Suprapubic skin (tissue), 4 donors: ENCODE data around the gene MAPKAPK2. TPM values are rescaled to one million over a fixed set of nuclear protein-coding genes. Genes with fewer than 3 reads are reported as not detected.

Experiments used
- DNase-seq, 2 donors: peaks; one replicate each; pipeline ENCODE4 v3.0.0-alpha.2; 2019; ENCODE audit warnings: low spot score in 2 of 2
- H3K27ac ChIP-seq: fragments of 200-600 bp; sonication (generic); one replicate; pipeline ENCODE4 v1.5.1; 2019
- H3K27me3 ChIP-seq: fragments of 200-600 bp; sonication (generic); one replicate; pipeline ENCODE4 v1.5.1; 2019
- H3K36me3 ChIP-seq: fragments of 200-600 bp; sonication (generic); one replicate; pipeline ENCODE4 v1.5.1; 2019
- H3K4me1 ChIP-seq: fragments of 200-600 bp; sonication (generic); one replicate; pipeline ENCODE4 v1.5.1; 2019
- H3K4me3 ChIP-seq: fragments of 200-600 bp; sonication (generic); one replicate; pipeline ENCODE4 v1.5.1; 2019; ENCODE audit warnings: mild to moderate bottlenecking
- H3K9me3 ChIP-seq: fragments of 200-600 bp; sonication (generic); one replicate; pipeline ENCODE4 v1.5.1; 2019
- CTCF ChIP-seq, 2 donors: fragments of 200-600 bp in 1 of 2; fragments of 450-650 bp in 1 of 2; sonication (generic) in 1 of 2; IDR thresholded peaks; one replicate each; pipeline ENCODE4 v1.5.1; 2016 to 2019; ENCODE audit warnings: antibody characterized with exemption in 2 of 2, mild to moderate bottlenecking in 1 of 2, moderate library complexity in 1 of 2
- EP300 ChIP-seq: sonication (generic); formaldehyde crosslinking; IDR thresholded peaks from one replicate; pipeline ENCODE4 v1.6.1; 2017; ENCODE audit warnings: antibody characterized with exemption
- POLR2A ChIP-seq, 2 donors: fragments of 450-650 bp; IDR thresholded peaks; one replicate each; pipeline ENCODE4 v1.6.1; 2017; ENCODE audit warnings: antibody characterized with exemption in 2 of 2, mild to moderate bottlenecking in 2 of 2, moderate library complexity in 2 of 2
- POLR2AphosphoS5 ChIP-seq, 3 donors: sonication (generic); formaldehyde crosslinking; IDR thresholded peaks; one replicate each; pipeline ENCODE4 v1.6.1; 2017; ENCODE audit warnings: antibody characterized with exemption in 3 of 3
- whole genome bisulfite sequencing: methylation state at CpG from one replicate; pipeline ENCODE4 v1.1.5; 2018; 5-methylcytosine and 5-hydroxymethylcytosine counted together
- total RNA-seq, 4 donors: library from RNA; depleted of rRNA; stranded (reverse); fragments of >200 nt; gene quantifications; one replicate each; pipeline ENCODE4 v1.1.0, GENCODE V29; 2016

MAPKAPK2 gene
- total RNA-seq, 4 donors from 2014 or later: 38.0 to 72.3 (median 62.4) TPM

- WGBS: 61% methylated on average over 8 of the region's 8 CpGs
- H3K36me3 ChIP-seq: no peaks in the 10 kb centered on the region
- H3K27ac ChIP-seq: no peak overlapping the region
- peaks cover 35% of the 10 kb centered on the region for H3K4me1 ChIP-seq
- no peaks in the 10 kb centered on the region for H3K9me3 ChIP-seq
- peak in 1 of 2 donors; percentile 46 for DNase-seq
- no peak for TF ChIP-seq EP300
- TF ChIP-seq POLR2A (IDR thresholded peaks at IDR 0.05): no peak
- no peak for TF ChIP-seq POLR2AphosphoS5 (IDR thresholded peaks at IDR 0.05)
- TF ChIP-seq CTCF (IDR thresholded peaks at IDR 0.05): no peak
- peak overlapping the region; percentile 77 for H3K4me3 ChIP-seq
- no peaks in the 10 kb centered on the region for H3K27me3 ChIP-seq
Measured at GRCh38 chr1:206684003-206684402, 702 bp upstream of the MAPKAPK2 start.

- Histone ChIP-seq H3K4me1 (peaks cover 49% of the 10 kb centered on the region), H3K4me3 (peak overlapping the region; percentile 77), H3K27ac (peak overlapping the region; percentile 99), H3K36me3 (no peaks in the 10 kb centered on the region), H3K27me3 (no peaks in the 10 kb centered on the region), H3K9me3 (no peaks in the 10 kb centered on the region)
- 0% methylated on average over 26 of the region's 48 CpGs for WGBS
- no peak for DNase-seq
- TF ChIP-seq POLR2AphosphoS5 (IDR thresholded peaks at IDR 0.05) (no peak), EP300 (no peak), POLR2A (IDR thresholded peaks at IDR 0.05) (no peak), CTCF (IDR thresholded peaks at IDR 0.05) (no peak)
Measured at GRCh38 chr1:206685334-206685768, 646 bp downstream of the MAPKAPK2 start.

DNA sequence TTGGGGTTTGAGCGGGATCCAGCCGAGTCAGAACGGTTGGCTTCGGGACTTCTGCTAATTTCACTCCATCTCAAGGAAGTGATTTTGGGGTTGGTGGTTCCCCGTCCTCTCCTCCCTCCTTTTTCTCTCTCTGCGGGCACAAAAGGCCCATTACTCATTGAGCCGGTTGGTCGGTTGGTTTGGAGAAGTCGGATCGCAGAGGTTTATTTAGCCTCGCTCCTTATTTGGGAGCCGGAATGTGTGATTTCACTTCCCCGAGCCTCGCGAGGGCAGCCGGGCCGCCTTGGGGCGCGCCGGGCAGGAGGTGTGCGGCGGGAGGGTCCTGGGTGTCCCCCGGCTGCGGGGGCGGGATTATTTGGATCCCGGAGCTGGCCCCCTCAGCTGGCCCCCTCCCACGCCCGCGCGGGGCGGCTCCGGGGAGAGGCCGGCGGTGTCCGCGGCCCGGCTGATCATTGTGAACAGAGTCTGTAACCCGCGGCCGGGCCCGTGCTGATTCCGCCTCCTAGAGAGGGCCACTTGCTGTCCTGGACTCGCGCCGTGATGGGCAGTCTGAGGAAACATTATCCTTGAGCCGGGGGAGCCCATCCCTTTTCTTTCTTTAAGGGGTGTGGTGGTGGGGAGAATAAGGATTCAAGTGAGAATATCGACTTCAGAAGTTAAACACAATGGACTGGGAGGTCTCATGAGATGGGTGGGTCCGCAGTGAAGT, 1.2 kb downstream of the MAPKAPK2 start:
- Histone ChIP-seq H3K4me1 (peaks cover 54% of the 10 kb centered on the region), H3K27ac (peak overlapping the region; percentile 99), H3K36me3 (no peaks in the 10 kb centered on the region), H3K4me3 (peak overlapping the region; percentile 77), H3K27me3 (no peaks in the 10 kb centered on the region), H3K9me3 (no peaks in the 10 kb centered on the region)
- DNase-seq: peak in 1 of 2 donors; percentile 87
- TF ChIP-seq POLR2A (IDR thresholded peaks at IDR 0.05) (peak in 1 of 2 donors; percentile 41), POLR2AphosphoS5 (IDR thresholded peaks at IDR 0.05) (no peak)
- WGBS: 1% methylated on average over 41 of the region's 48 CpGs

GRCh38 chr1:206686478-206687249, 2.0 kb downstream of the MAPKAPK2 start:
- H3K4me1 ChIP-seq: peaks cover 59% of the 10 kb centered on the region

More at GRCh38 chr1:206686478-206687249, 2.0 kb downstream of the MAPKAPK2 start:
- Histone ChIP-seq H3K36me3 (no peaks in the 10 kb centered on the region), H3K9me3 (no peaks in the 10 kb centered on the region), H3K27ac (peak overlapping the region; percentile 99), H3K27me3 (no peaks in the 10 kb centered on the region), H3K4me3 (peak overlapping the region; percentile 77)
- DNase-seq: no peak
- TF ChIP-seq POLR2A (IDR thresholded peaks at IDR 0.05): no peak
- TF ChIP-seq POLR2AphosphoS5 (IDR thresholded peaks at IDR 0.05): no peak
- no peak for TF ChIP-seq EP300
- no peak for TF ChIP-seq CTCF (IDR thresholded peaks at IDR 0.05)
- WGBS: 5% methylated on average over 8 of the region's 8 CpGs
